Measurements from ENCODE around the gene PRKN. TPM values are rescaled to one million over a fixed set of nuclear protein-coding genes. Genes with fewer than 3 reads are reported as not detected.

PRKN gene
- total and polyA plus RNA-seq, 2 experiments from 2014 or later: 0.10 to 0.84 TPM

GRCh38 chr6:161575523-161576254 lies 1151.9 kb downstream of the PRKN start:
- Histone ChIP-seq H3K4me3 (no peak overlapping the region), H3F3A (replicated peaks; ENCODE audit: low read depth) (no peaks in the 10 kb centered on the region), H3K27me3 (ENCODE audit: insufficient read depth) (no peaks in the 10 kb centered on the region), H3K27ac (ENCODE audit: low read depth) (no peak overlapping the region), H3K9me2 (ENCODE audit: insufficient read depth) (no peaks in the 10 kb centered on the region), H3K36me3 (ENCODE audit: insufficient read depth) (no peaks in the 10 kb centered on the region), H2AFZ (peak overlapping the region; percentile 30), H3K4me2 (no peak overlapping the region), H3K79me2 (replicated peaks; ENCODE audit: insufficient read depth) (no peaks in the 10 kb centered on the region), H4K20me1 (replicated peaks; ENCODE audit: insufficient read depth) (no peaks in the 10 kb centered on the region), H3K4me1 (ENCODE audit: insufficient read depth) (no peaks in the 10 kb centered on the region)
- Mint-ChIP-seq H3K27ac (peak overlapping the region; percentile 75), H3K4me3 (no peak overlapping the region), H3K9me3 (peaks cover 8% of the 10 kb centered on the region; the same call in 2 of the 3 replicates), H3K36me3 (ENCODE audit: low read depth) (no peaks in the 10 kb centered on the region), H3K27me3 (ENCODE audit: insufficient read depth, low read depth, poor library complexity) (no peaks in the 10 kb centered on the region), H3K4me1 (no peaks in the 10 kb centered on the region; the same call in 2 of the 3 replicates)
- ATAC-seq: peak; percentile 82
- TF ChIP-seq NANOG (IDR thresholded peaks at IDR 0.05; ENCODE audit: borderline replicate concordance) (no peak), ETS1 (IDR thresholded peaks at IDR 0.05) (no peak), CREB1 (CRISPR knock-in tag; IDR thresholded peaks at IDR 0.05; ENCODE audit: low read depth) (no peak), REST (IDR thresholded peaks at IDR 0.05; ENCODE audit: unreplicated experiment) (no peak), ZNF114 (CRISPR knock-in tag; IDR thresholded peaks at IDR 0.05) (no peak), EZH2 (IDR thresholded peaks at IDR 0.05; ENCODE audit: low read depth, unreplicated experiment) (no peak), ZNF331 (CRISPR knock-in tag; IDR thresholded peaks at IDR 0.05; ENCODE audit: low read depth) (no peak)
- peak; percentile 6 for DNase-seq (ENCODE audit: low spot score)

- Histone ChIP-seq H4K20me1 (replicated peaks; ENCODE audit: insufficient read depth) (no peaks in the 10 kb centered on the region), H3K36me3 (ENCODE audit: insufficient read depth) (no peaks in the 10 kb centered on the region), H3K4me1 (ENCODE audit: insufficient read depth) (no peaks in the 10 kb centered on the region), H3K79me2 (replicated peaks; ENCODE audit: insufficient read depth) (no peaks in the 10 kb centered on the region), H3K27me3 (ENCODE audit: insufficient read depth) (no peaks in the 10 kb centered on the region), H3K27ac (ENCODE audit: low read depth) (no peak overlapping the region), H3K4me2 (no peak overlapping the region), H3K9me2 (ENCODE audit: insufficient read depth) (peaks cover 10% of the 10 kb centered on the region; the same call in 1 of the 2 replicates), H3F3A (replicated peaks; ENCODE audit: low read depth) (no peaks in the 10 kb centered on the region), H2AFZ (no peak overlapping the region), H3K4me3 (no peak overlapping the region)
- no peaks in the 10 kb centered on the region for H3K4me1 Mint-ChIP-seq
- no peak for DNase-seq (ENCODE audit: low spot score)
- no peak for ATAC-seq
- TF ChIP-seq EZH2 (IDR thresholded peaks at IDR 0.05; ENCODE audit: low read depth, unreplicated experiment): no peak
- no peak for TF ChIP-seq ETS1 (IDR thresholded peaks at IDR 0.05)
- TF ChIP-seq CREB1 (CRISPR knock-in tag; IDR thresholded peaks at IDR 0.05; ENCODE audit: low read depth): no peak
- no peak overlapping the region for H3K27ac Mint-ChIP-seq
- peaks cover 8% of the 10 kb centered on the region; the same call in 2 of the 3 replicates for H3K9me3 Mint-ChIP-seq
- H3K4me3 Mint-ChIP-seq: no peak overlapping the region
- H3K27me3 Mint-ChIP-seq (ENCODE audit: insufficient read depth, low read depth, poor library complexity): peaks cover 2% of the 10 kb centered on the region
- H3K36me3 Mint-ChIP-seq (ENCODE audit: low read depth): no peaks in the 10 kb centered on the region
These were observed 1158.6 kb downstream of the PRKN start for GRCh38 chr6:161568885-161569456.

Measured in GM23338 (cell line).